ENCODE measurements around the gene LPIN2.
"Not testable (repeated sequence)": the region's sequence is repeated elsewhere in the genome, so short reads cannot be mapped to it uniquely, and the experiment has no call there.

The LPIN2 gene

GRCh38 chr18:3042379-3042778 lies 29.4 kb upstream of the LPIN2 start:
- no peak overlapping the region for H3K4me3 ChIP-seq (ENCODE audit: low read depth in 1 of 2, low read length in 2 of 2)
- no peak overlapping the region for H3K27ac ChIP-seq (ENCODE audit: low read depth, low read length)
- peak overlapping the region in 1 of 2 donors; percentile 6 for H3K9ac ChIP-seq (ENCODE audit: low read depth in 1 of 2, low read length in 2 of 2)

GRCh38 chr18:3041843-3042242 lies 28.9 kb upstream of the LPIN2 start:
- peaks cover 32 to 38% of the 10 kb centered on the region in 2 donors for H3K4me1 ChIP-seq (ENCODE audit: control insufficient read depth in 1 of 2, insufficient read depth in 2 of 2, low read length in 2 of 2)
- no peaks in the 10 kb centered on the region for H3K27me3 ChIP-seq (ENCODE audit: control insufficient read depth in 1 of 2, insufficient read depth in 2 of 2, low read length in 2 of 2)
- no peak overlapping the region for H3K27ac ChIP-seq (ENCODE audit: low read depth, low read length)
- peak overlapping the region in 1 of 2 donors; percentile 6 for H3K9ac ChIP-seq (ENCODE audit: low read depth in 1 of 2, low read length in 2 of 2)
- no peaks in the 10 kb centered on the region for H3K9me3 ChIP-seq (ENCODE audit: control insufficient read depth in 1 of 2, low read length in 2 of 2)
- H3K36me3 ChIP-seq (ENCODE audit: control insufficient read depth in 1 of 2, insufficient read depth in 2 of 2, low read length in 2 of 2), result no peaks in the 10 kb centered on the region
- no peak overlapping the region for H3K4me3 ChIP-seq (ENCODE audit: low read depth in 1 of 2, low read length in 2 of 2)

More at GRCh38 chr18:3042379-3042778, 29.4 kb upstream of the LPIN2 start:
- Histone ChIP-seq H3K27me3 (ENCODE audit: control insufficient read depth in 1 of 2, insufficient read depth in 2 of 2, low read length in 2 of 2) (no peaks in the 10 kb centered on the region), H3K36me3 (ENCODE audit: control insufficient read depth in 1 of 2, insufficient read depth in 2 of 2, low read length in 2 of 2) (no peaks in the 10 kb centered on the region), H3K4me1 (ENCODE audit: control insufficient read depth in 1 of 2, insufficient read depth in 2 of 2, low read length in 2 of 2) (peaks cover 31 to 36% of the 10 kb centered on the region in 2 donors), H3K9me3 (ENCODE audit: control insufficient read depth in 1 of 2, low read length in 2 of 2) (no peaks in the 10 kb centered on the region)

GRCh38 chr18:3040881-3041280 lies 27.9 kb upstream of the LPIN2 start:
- Histone ChIP-seq H3K27ac (ENCODE audit: low read depth, low read length) (no peak overlapping the region), H3K9me3 (ENCODE audit: control insufficient read depth in 1 of 2, low read length in 2 of 2) (no peaks in the 10 kb centered on the region)

GRCh38 chr18:3040173-3040572 lies 27.2 kb upstream of the LPIN2 start:
- Histone ChIP-seq H3K9me3 (ENCODE audit: control insufficient read depth in 1 of 2, low read length in 2 of 2) (no peaks in the 10 kb centered on the region), H3K9ac (ENCODE audit: low read depth in 1 of 2, low read length in 2 of 2) (no peak overlapping the region), H3K27ac (ENCODE audit: low read depth, low read length) (no peak overlapping the region), H3K36me3 (ENCODE audit: control insufficient read depth in 1 of 2, insufficient read depth in 2 of 2, low read length in 2 of 2) (no peaks in the 10 kb centered on the region), H3K27me3 (ENCODE audit: control insufficient read depth in 1 of 2, insufficient read depth in 2 of 2, low read length in 2 of 2) (no peaks in the 10 kb centered on the region), H3K4me3 (ENCODE audit: low read depth in 1 of 2, low read length in 2 of 2) (no peak overlapping the region), H3K4me1 (ENCODE audit: control insufficient read depth in 1 of 2, insufficient read depth in 2 of 2, low read length in 2 of 2) (peaks cover 21 to 25% of the 10 kb centered on the region in 2 donors)

More at GRCh38 chr18:3040881-3041280, 27.9 kb upstream of the LPIN2 start:
- H3K27me3 ChIP-seq (ENCODE audit: control insufficient read depth in 1 of 2, insufficient read depth in 2 of 2, low read length in 2 of 2), result no peaks in the 10 kb centered on the region
- H3K4me3 ChIP-seq (ENCODE audit: low read depth in 1 of 2, low read length in 2 of 2), result no peak overlapping the region
- H3K9ac ChIP-seq (ENCODE audit: low read depth in 1 of 2, low read length in 2 of 2), result no peak overlapping the region
- peaks cover 28 to 32% of the 10 kb centered on the region in 2 donors for H3K4me1 ChIP-seq (ENCODE audit: control insufficient read depth in 1 of 2, insufficient read depth in 2 of 2, low read length in 2 of 2)
- H3K36me3 ChIP-seq (ENCODE audit: control insufficient read depth in 1 of 2, insufficient read depth in 2 of 2, low read length in 2 of 2), result no peaks in the 10 kb centered on the region

- peaks cover 10 to 13% of the 10 kb centered on the region in 2 donors for H3K4me1 ChIP-seq (ENCODE audit: control insufficient read depth in 1 of 2, insufficient read depth in 2 of 2, low read length in 2 of 2)
- H3K27me3 ChIP-seq (ENCODE audit: control insufficient read depth in 1 of 2, insufficient read depth in 2 of 2, low read length in 2 of 2), result no peaks in the 10 kb centered on the region
- peak overlapping the region; percentile 13 for H3K27ac ChIP-seq (ENCODE audit: low read depth, low read length)
- no peaks in the 10 kb centered on the region for H3K9me3 ChIP-seq (ENCODE audit: control insufficient read depth in 1 of 2, low read length in 2 of 2)
- no peak overlapping the region for H3K9ac ChIP-seq (ENCODE audit: low read depth in 1 of 2, low read length in 2 of 2)
- no peaks in the 10 kb centered on the region for H3K36me3 ChIP-seq (ENCODE audit: control insufficient read depth in 1 of 2, insufficient read depth in 2 of 2, low read length in 2 of 2)
- H3K4me3 ChIP-seq (ENCODE audit: low read depth in 1 of 2, low read length in 2 of 2), result no peak overlapping the region
These were observed 24.5 kb upstream of the LPIN2 start for GRCh38 chr18:3037423-3037915.

- Histone ChIP-seq H3K4me1 (ENCODE audit: control insufficient read depth in 1 of 2, insufficient read depth in 2 of 2, low read length in 2 of 2) (peaks cover 7 to 9% of the 10 kb centered on the region in 2 donors), H3K27ac (ENCODE audit: low read depth, low read length) (no peak overlapping the region), H3K36me3 (ENCODE audit: control insufficient read depth in 1 of 2, insufficient read depth in 2 of 2, low read length in 2 of 2) (no peaks in the 10 kb centered on the region), H3K4me3 (ENCODE audit: low read depth in 1 of 2, low read length in 2 of 2) (no peak overlapping the region), H3K27me3 (ENCODE audit: control insufficient read depth in 1 of 2, insufficient read depth in 2 of 2, low read length in 2 of 2) (no peaks in the 10 kb centered on the region), H3K9ac (ENCODE audit: low read depth in 1 of 2, low read length in 2 of 2) (no peak overlapping the region), H3K9me3 (ENCODE audit: control insufficient read depth in 1 of 2, low read length in 2 of 2) (no peaks in the 10 kb centered on the region)
These were observed 23.2 kb upstream of the LPIN2 start for GRCh38 chr18:3036108-3036507.

- Histone ChIP-seq H3K9me3 (ENCODE audit: control insufficient read depth in 1 of 2, low read length in 2 of 2) (no peaks in the 10 kb centered on the region), H3K27ac (ENCODE audit: low read depth, low read length) (no peak overlapping the region), H3K9ac (ENCODE audit: low read depth in 1 of 2, low read length in 2 of 2) (no peak overlapping the region), H3K36me3 (ENCODE audit: control insufficient read depth in 1 of 2, insufficient read depth in 2 of 2, low read length in 2 of 2) (no peaks in the 10 kb centered on the region), H3K27me3 (ENCODE audit: control insufficient read depth in 1 of 2, insufficient read depth in 2 of 2, low read length in 2 of 2) (no peaks in the 10 kb centered on the region), H3K4me1 (ENCODE audit: control insufficient read depth in 1 of 2, insufficient read depth in 2 of 2, low read length in 2 of 2) (peaks cover 7 to 9% of the 10 kb centered on the region in 2 donors), H3K4me3 (ENCODE audit: low read depth in 1 of 2, low read length in 2 of 2) (no peak overlapping the region)
These were observed 22.7 kb upstream of the LPIN2 start for GRCh38 chr18:3035635-3036034.

GRCh38 chr18:3032721-3033120 lies 19.8 kb upstream of the LPIN2 start:
- no peaks in the 10 kb centered on the region for H3K27me3 ChIP-seq (ENCODE audit: control insufficient read depth in 1 of 2, insufficient read depth in 2 of 2, low read length in 2 of 2)
- H3K4me3 ChIP-seq (ENCODE audit: low read depth in 1 of 2, low read length in 2 of 2), result no peak overlapping the region
- peaks cover 17 to 22% of the 10 kb centered on the region in 2 donors for H3K4me1 ChIP-seq (ENCODE audit: control insufficient read depth in 1 of 2, insufficient read depth in 2 of 2, low read length in 2 of 2)
- H3K9me3 ChIP-seq (ENCODE audit: control insufficient read depth in 1 of 2, low read length in 2 of 2), result no peaks in the 10 kb centered on the region
- H3K9ac ChIP-seq (ENCODE audit: low read depth in 1 of 2, low read length in 2 of 2), result no peak overlapping the region
- H3K27ac ChIP-seq (ENCODE audit: low read depth, low read length), result no peak overlapping the region
- H3K36me3 ChIP-seq (ENCODE audit: control insufficient read depth in 1 of 2, insufficient read depth in 2 of 2, low read length in 2 of 2), result no peaks in the 10 kb centered on the region

- H3K27me3 ChIP-seq (ENCODE audit: control insufficient read depth in 1 of 2, insufficient read depth in 2 of 2, low read length in 2 of 2), result no peaks in the 10 kb centered on the region
- peaks cover 21 to 38% of the 10 kb centered on the region in 2 donors for H3K4me1 ChIP-seq (ENCODE audit: control insufficient read depth in 1 of 2, insufficient read depth in 2 of 2, low read length in 2 of 2)
- no peaks in the 10 kb centered on the region for H3K9me3 ChIP-seq (ENCODE audit: control insufficient read depth in 1 of 2, low read length in 2 of 2)
- peak overlapping the region in 1 of 2 donors; percentile 54 for H3K9ac ChIP-seq (ENCODE audit: low read depth in 1 of 2, low read length in 2 of 2)
- H3K4me3 ChIP-seq (ENCODE audit: low read depth in 1 of 2, low read length in 2 of 2), result peak overlapping the region in 1 of 2 donors; percentile 50
- H3K27ac ChIP-seq (ENCODE audit: low read depth, low read length), result no peak overlapping the region
- H3K36me3 ChIP-seq (ENCODE audit: control insufficient read depth in 1 of 2, insufficient read depth in 2 of 2, low read length in 2 of 2), result no peaks in the 10 kb centered on the region
These were observed 16.4 kb upstream of the LPIN2 start for GRCh38 chr18:3029215-3029952.

- H3K36me3 ChIP-seq (ENCODE audit: control insufficient read depth in 1 of 2, insufficient read depth in 2 of 2, low read length in 2 of 2); H3K27ac ChIP-seq (ENCODE audit: low read depth, low read length); H3K4me3 ChIP-seq (ENCODE audit: low read depth in 1 of 2, low read length in 2 of 2); H3K27me3 ChIP-seq (ENCODE audit: control insufficient read depth in 1 of 2, insufficient read depth in 2 of 2, low read length in 2 of 2); H3K9ac ChIP-seq (ENCODE audit: low read depth in 1 of 2, low read length in 2 of 2); H3K9me3 ChIP-seq (ENCODE audit: control insufficient read depth in 1 of 2, low read length in 2 of 2): not testable (repeated sequence)
- H3K4me1 ChIP-seq (ENCODE audit: control insufficient read depth in 1 of 2, insufficient read depth in 2 of 2, low read length in 2 of 2), result peaks cover 21 to 38% of the 10 kb centered on the region in 2 donors
These were observed 15.2 kb upstream of the LPIN2 start for GRCh38 chr18:3028115-3028514.
